SK-N-SH treated with all-trans-retinoic acid at 6 μM for 48 hours (cell line): ENCODE data around the gene PRMT7.

Experiments used
- ATAC-seq: fragments of 200-7000 bp; cut with Tn5 transposase; 3 replicates; pipeline ENCODE4 v1.9.1; 2020; ENCODE audit warnings: mild to moderate bottlenecking, moderate library complexity
- ARNTL ChIP-seq: fragments of 450-650 bp; formaldehyde crosslinking; IDR thresholded peaks from 2 replicates; pipeline ENCODE4 v1.5.0; 2020; ENCODE audit warnings: low read depth, mild to moderate bottlenecking, moderate library complexity, borderline replicate concordance
- BACH2 ChIP-seq: fragments of 250-450 bp; sonication (Bioruptor Pico); IDR thresholded peaks from 2 replicates; pipeline ENCODE4 v1.9.0; 2021; ENCODE audit warnings: mild to moderate bottlenecking, borderline replicate concordance
- CSDC2 ChIP-seq: fragments of 250-450 bp; sonication (Bioruptor Pico); IDR thresholded peaks from 2 replicates; pipeline ENCODE4 v1.5.0; 2020; ENCODE audit warnings: mild to moderate bottlenecking, moderate library complexity
- ESRRG ChIP-seq: fragments of 250-450 bp; sonication (Bioruptor Pico); IDR thresholded peaks from 2 replicates; pipeline ENCODE4 v1.6.1; 2021; ENCODE audit warnings: mild to moderate bottlenecking
- GLIS3 ChIP-seq: fragments of 250-450 bp; sonication (Bioruptor Pico); IDR thresholded peaks from 2 replicates; pipeline ENCODE4 v1.5.0; 2020; ENCODE audit warnings: mild to moderate bottlenecking, moderate library complexity
- ISL1 ChIP-seq: fragments of 250-450 bp; sonication (Bioruptor Pico); IDR thresholded peaks from 2 replicates; pipeline ENCODE4 v2.1.2; 2022; ENCODE audit warnings: mild to moderate bottlenecking, moderate library complexity
- OSR1 ChIP-seq: fragments of 250-450 bp; sonication (Bioruptor Pico); IDR thresholded peaks from 2 replicates; pipeline ENCODE4 v1.8.0; 2022; ENCODE audit warnings: moderate library complexity, mild to moderate bottlenecking, inconsistent platforms
- PATZ1 ChIP-seq: fragments of 250-450 bp; sonication (Bioruptor Pico); IDR thresholded peaks from 2 replicates; pipeline ENCODE4 v1.8.0; 2020; ENCODE audit warnings: mild to moderate bottlenecking, moderate library complexity, borderline replicate concordance
- POU6F1 ChIP-seq: fragments of 250-450 bp; sonication (Bioruptor Pico); IDR thresholded peaks from 2 replicates; pipeline ENCODE4 v1.8.0; 2021; ENCODE audit warnings: low read depth, mild to moderate bottlenecking, moderate library complexity, borderline replicate concordance
- PPARA ChIP-seq: fragments of 250-450 bp; sonication (Bioruptor Pico); IDR thresholded peaks from 2 replicates; pipeline ENCODE4 v1.5.0; 2020; ENCODE audit warnings: mild to moderate bottlenecking, borderline replicate concordance
- RARB ChIP-seq: fragments of 250-450 bp; sonication (Bioruptor Pico); IDR thresholded peaks from 2 replicates; pipeline ENCODE4 v1.8.0; 2021; ENCODE audit warnings: mild to moderate bottlenecking, moderate library complexity
- SNAI2 ChIP-seq: fragments of 250-450 bp; sonication (Bioruptor Pico); IDR thresholded peaks from 2 replicates; pipeline ENCODE4 v1.5.0; 2020; ENCODE audit warnings: mild to moderate bottlenecking, moderate library complexity
- TCF4 ChIP-seq: fragments of 250-450 bp; sonication (Bioruptor Pico); IDR thresholded peaks from 2 replicates; pipeline ENCODE4 v1.8.0; 2021; ENCODE audit warnings: mild to moderate bottlenecking, moderate library complexity, borderline replicate concordance
- TOX ChIP-seq: fragments of 250-450 bp; sonication (Bioruptor Pico); IDR thresholded peaks from 2 replicates; pipeline ENCODE4 v1.8.0; 2021; ENCODE audit warnings: mild to moderate bottlenecking, moderate library complexity, borderline replicate concordance
- ZFP3 ChIP-seq: fragments of 250-450 bp; sonication (Bioruptor Pico); IDR thresholded peaks from 2 replicates; pipeline ENCODE4 v1.5.0; 2020; ENCODE audit warnings: mild to moderate bottlenecking, moderate library complexity
- ZFP30 ChIP-seq: fragments of 450-650 bp; formaldehyde crosslinking; IDR thresholded peaks from 2 replicates; pipeline ENCODE4 v1.5.0; 2022; ENCODE audit warnings: mild to moderate bottlenecking, moderate library complexity
- ZNF565 ChIP-seq: fragments of 450-650 bp; formaldehyde crosslinking; conservative IDR thresholded peaks from 2 replicates; pipeline ENCODE4 v1.5.0; 2020; ENCODE audit warnings: low read depth, mild to moderate bottlenecking, moderate library complexity
- ZNF70 ChIP-seq: fragments of 450-650 bp; formaldehyde crosslinking; IDR thresholded peaks from 2 replicates; pipeline ENCODE4 v1.5.0; 2020; ENCODE audit warnings: mild to moderate bottlenecking, moderate library complexity
- ZNF8 ChIP-seq: fragments of 450-650 bp; formaldehyde crosslinking; IDR thresholded peaks from 2 replicates; pipeline ENCODE4 v1.5.0; 2020; ENCODE audit warnings: mild to moderate bottlenecking, moderate library complexity
- TF ChIP-seq, protein P1 (sequence below): fragments of 250-450 bp; sonication (Bioruptor Pico); IDR thresholded peaks from 2 replicates; pipeline ENCODE4 v1.5.1; 2021; ENCODE audit warnings: mild to moderate bottlenecking, moderate library complexity
- TF ChIP-seq, protein P2 (sequence below): fragments of 250-450 bp; sonication (Bioruptor Pico); IDR thresholded peaks from 2 replicates; pipeline ENCODE4 v1.5.0; 2020; ENCODE audit warnings: mild to moderate bottlenecking, moderate library complexity

Gene PRMT7

DNA sequence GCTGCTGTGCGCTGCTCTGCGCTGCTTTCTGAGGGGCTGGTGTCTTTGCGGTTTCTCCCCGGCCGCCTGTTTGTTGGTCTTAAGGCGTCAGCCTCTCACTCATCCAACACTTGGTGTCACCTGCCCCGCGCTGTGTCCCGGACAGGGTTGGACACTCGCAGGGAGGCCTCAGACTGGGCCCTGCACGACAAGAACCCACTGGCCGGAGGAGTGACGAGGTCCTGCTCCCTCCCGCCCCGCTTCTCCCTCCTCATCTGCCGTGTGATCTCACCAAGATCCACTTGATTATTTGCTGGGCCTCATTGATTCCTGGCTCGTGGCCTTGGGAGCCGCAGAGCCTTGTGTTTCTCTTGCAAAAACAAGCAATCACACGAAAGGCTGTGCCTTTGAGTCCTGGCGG is 56.6 kb downstream of the PRMT7 start:
- no peak for ATAC-seq
- TF ChIP-seq ZNF70 (no peak), RARB (CRISPR knock-in tag) (no peak), POU6F1 (CRISPR knock-in tag) (no peak), TCF4 (CRISPR knock-in tag) (no peak)
- TF ChIP-seq, protein P1, sequence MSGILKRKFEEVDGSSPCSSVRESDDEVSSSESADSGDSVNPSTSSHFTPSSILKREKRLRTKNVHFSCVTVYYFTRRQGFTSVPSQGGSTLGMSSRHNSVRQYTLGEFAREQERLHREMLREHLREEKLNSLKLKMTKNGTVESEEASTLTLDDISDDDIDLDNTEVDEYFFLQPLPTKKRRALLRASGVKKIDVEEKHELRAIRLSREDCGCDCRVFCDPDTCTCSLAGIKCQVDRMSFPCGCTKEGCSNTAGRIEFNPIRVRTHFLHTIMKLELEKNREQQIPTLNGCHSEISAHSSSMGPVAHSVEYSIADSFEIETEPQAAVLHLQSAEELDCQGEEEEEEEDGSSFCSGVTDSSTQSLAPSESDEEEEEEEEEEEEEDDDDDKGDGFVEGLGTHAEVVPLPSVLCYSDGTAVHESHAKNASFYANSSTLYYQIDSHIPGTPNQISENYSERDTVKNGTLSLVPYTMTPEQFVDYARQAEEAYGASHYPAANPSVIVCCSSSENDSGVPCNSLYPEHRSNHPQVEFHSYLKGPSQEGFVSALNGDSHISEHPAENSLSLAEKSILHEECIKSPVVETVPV (CRISPR knock-in tag) = no peak
- TF ChIP-seq, protein P2, sequence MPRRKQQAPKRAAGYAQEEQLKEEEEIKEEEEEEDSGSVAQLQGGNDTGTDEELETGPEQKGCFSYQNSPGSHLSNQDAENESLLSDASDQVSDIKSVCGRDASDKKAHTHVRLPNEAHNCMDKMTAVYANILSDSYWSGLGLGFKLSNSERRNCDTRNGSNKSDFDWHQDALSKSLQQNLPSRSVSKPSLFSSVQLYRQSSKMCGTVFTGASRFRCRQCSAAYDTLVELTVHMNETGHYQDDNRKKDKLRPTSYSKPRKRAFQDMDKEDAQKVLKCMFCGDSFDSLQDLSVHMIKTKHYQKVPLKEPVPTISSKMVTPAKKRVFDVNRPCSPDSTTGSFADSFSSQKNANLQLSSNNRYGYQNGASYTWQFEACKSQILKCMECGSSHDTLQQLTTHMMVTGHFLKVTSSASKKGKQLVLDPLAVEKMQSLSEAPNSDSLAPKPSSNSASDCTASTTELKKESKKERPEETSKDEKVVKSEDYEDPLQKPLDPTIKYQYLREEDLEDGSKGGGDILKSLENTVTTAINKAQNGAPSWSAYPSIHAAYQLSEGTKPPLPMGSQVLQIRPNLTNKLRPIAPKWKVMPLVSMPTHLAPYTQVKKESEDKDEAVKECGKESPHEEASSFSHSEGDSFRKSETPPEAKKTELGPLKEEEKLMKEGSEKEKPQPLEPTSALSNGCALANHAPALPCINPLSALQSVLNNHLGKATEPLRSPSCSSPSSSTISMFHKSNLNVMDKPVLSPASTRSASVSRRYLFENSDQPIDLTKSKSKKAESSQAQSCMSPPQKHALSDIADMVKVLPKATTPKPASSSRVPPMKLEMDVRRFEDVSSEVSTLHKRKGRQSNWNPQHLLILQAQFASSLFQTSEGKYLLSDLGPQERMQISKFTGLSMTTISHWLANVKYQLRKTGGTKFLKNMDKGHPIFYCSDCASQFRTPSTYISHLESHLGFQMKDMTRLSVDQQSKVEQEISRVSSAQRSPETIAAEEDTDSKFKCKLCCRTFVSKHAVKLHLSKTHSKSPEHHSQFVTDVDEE (CRISPR knock-in tag) = no peak

DNA sequence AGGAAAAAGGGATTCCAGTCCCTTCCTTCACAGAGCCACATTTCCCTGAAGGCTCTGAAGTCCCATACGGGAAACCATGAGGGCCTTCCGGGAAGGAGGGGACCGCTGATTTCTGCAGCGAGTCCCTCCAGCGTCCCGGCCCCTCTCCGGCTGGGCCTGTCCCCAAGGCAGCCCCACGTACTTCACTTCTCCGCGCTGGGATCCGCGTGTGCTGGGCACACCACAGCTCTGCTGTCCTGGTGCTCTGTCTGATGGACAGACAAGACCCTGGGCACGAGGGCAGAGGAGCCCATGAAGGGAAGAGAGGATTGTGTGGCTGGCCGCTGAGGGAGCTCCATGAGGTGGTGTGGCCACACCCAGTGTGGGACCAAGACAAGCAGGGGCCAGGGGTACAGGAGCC is 57.1 kb downstream of the PRMT7 start:
- ATAC-seq = no peak
- TF ChIP-seq, protein P1 (CRISPR knock-in tag) = no peak
- TF ChIP-seq TOX (CRISPR knock-in tag) (no peak), TCF4 (CRISPR knock-in tag) (no peak), ZFP3 (CRISPR knock-in tag) (no peak), ISL1 (CRISPR knock-in tag) (no peak), GLIS3 (CRISPR knock-in tag) (no peak), ESRRG (CRISPR knock-in tag) (no peak), PPARA (CRISPR knock-in tag) (no peak), ZNF565 (no peak), ARNTL (no peak), ZNF8 (CRISPR knock-in tag) (no peak), BACH2 (CRISPR knock-in tag) (no peak), PATZ1 (CRISPR knock-in tag) (no peak), OSR1 (CRISPR knock-in tag) (no peak), ZFP30 (no peak), CSDC2 (CRISPR knock-in tag) (no peak), POU6F1 (CRISPR knock-in tag) (no peak), SNAI2 (CRISPR knock-in tag) (no peak)
